CD4-positive, CD25-positive, alpha-beta regulatory T cell (primary cell): Measurements from ENCODE around the gene TRAF5. TPM values are rescaled to one million over a fixed set of nuclear protein-coding genes. Genes with fewer than 3 reads are reported as not detected.
"Not testable (repeated sequence)": the region's sequence is repeated elsewhere in the genome, so short reads cannot be mapped to it uniquely, and the experiment has no call there.

ENCODE experiments used
- ATAC-seq, 2 donors: fragments of 150-1000 bp; cut with Tn5 transposase; one replicate each; pipeline ENCODE4 v1.10.0; 2021; ENCODE audit warnings: low read depth in 2 of 2, moderate number of reproducible peaks in 2 of 2, moderate library complexity in 1 of 2
- DNase-seq, 3 donors: peaks; one replicate each; pipeline versions ENCODE4 v3.0.0 to v3.0.0-alpha.2; 2012 to 2022; ENCODE audit warnings: mixed read lengths in 1 of 3
- H3K27ac ChIP-seq: one replicate; pipeline ENCODE4 v1.7.0; 2013; ENCODE audit warnings: mild to moderate bottlenecking, low read length; ENCODE audit not compliant: insufficient read depth, poor library complexity, severe bottlenecking
- H3K27me3 ChIP-seq: one replicate; pipeline ENCODE4 v1.7.0; 2013; ENCODE audit warnings: low read length; ENCODE audit not compliant: control insufficient read depth, insufficient read depth
- H3K36me3 ChIP-seq: one replicate; pipeline ENCODE4 v1.7.0; 2013; ENCODE audit warnings: mild to moderate bottlenecking, low read length, moderate library complexity; ENCODE audit not compliant: control insufficient read depth, insufficient read depth
- H3K4me1 ChIP-seq: 2 replicates; pipeline ENCODE4 v1.7.0; 2013; ENCODE audit warnings: mild to moderate bottlenecking, low read length; ENCODE audit not compliant: insufficient read depth, control insufficient read depth, poor library complexity, severe bottlenecking
- H3K4me3 ChIP-seq: one replicate; pipeline ENCODE4 v1.7.0; 2013; ENCODE audit warnings: low read depth, mild to moderate bottlenecking, low read length, moderate library complexity
- H3K9me3 ChIP-seq, 2 experiments: 1 replicate in 1 of 2; 2 replicates in 1 of 2; pipeline ENCODE4 v1.7.0; 2013; ENCODE audit warnings: low read length in 2 of 2, mild to moderate bottlenecking in 1 of 2, moderate library complexity in 1 of 2; ENCODE audit not compliant: control insufficient read depth in 2 of 2
- H3K27ac Mint-ChIP-seq, 3 donors: one replicate each; pipeline ENCODE4 v1.8.0; 2020 to 2022; ENCODE audit warnings: mild to moderate bottlenecking in 3 of 3, mixed read lengths in 3 of 3, moderate library complexity in 2 of 3
- H3K27me3 Mint-ChIP-seq: one replicate; pipeline ENCODE4 v1.8.0; 2022; ENCODE audit warnings: mild to moderate bottlenecking, mixed read lengths
- H3K36me3 Mint-ChIP-seq: one replicate; pipeline ENCODE4 v1.8.0; 2020; ENCODE audit warnings: mixed read lengths
- H3K4me1 Mint-ChIP-seq, 4 donors: one replicate each; pipeline ENCODE4 v1.8.0; 2020 to 2022; ENCODE audit warnings: mixed read lengths in 4 of 4, mild to moderate bottlenecking in 1 of 4
- H3K4me3 Mint-ChIP-seq, 4 donors: one replicate each; pipeline ENCODE4 v1.8.0; 2020 to 2022; ENCODE audit warnings: mild to moderate bottlenecking in 4 of 4, mixed read lengths in 4 of 4, moderate library complexity in 3 of 4
- H3K9me3 Mint-ChIP-seq, 7 donors: one replicate each; pipeline ENCODE4 v1.8.0; 2020 to 2022; ENCODE audit warnings: mixed read lengths in 7 of 7, mild to moderate bottlenecking in 3 of 7, moderate library complexity in 2 of 7
- polyA plus RNA-seq, 4 donors: library from polyadenylated mRNA; unstranded; fragments of 300-500 nt; fragmentation: Illumina TruSeq; gene quantifications; one replicate each; pipeline ENCODE4 v1.2.3, GENCODE V29; 2021
- total RNA-seq: library from RNA; stranded (reverse); gene quantifications from one replicate; pipeline ENCODE4 v1.2.3, GENCODE V29; 2022

TRAF5 gene
- total and polyA plus RNA-seq, 5 donors from 2014 or later = 34.4 to 58.3 (median 39.5) TPM

DNA sequence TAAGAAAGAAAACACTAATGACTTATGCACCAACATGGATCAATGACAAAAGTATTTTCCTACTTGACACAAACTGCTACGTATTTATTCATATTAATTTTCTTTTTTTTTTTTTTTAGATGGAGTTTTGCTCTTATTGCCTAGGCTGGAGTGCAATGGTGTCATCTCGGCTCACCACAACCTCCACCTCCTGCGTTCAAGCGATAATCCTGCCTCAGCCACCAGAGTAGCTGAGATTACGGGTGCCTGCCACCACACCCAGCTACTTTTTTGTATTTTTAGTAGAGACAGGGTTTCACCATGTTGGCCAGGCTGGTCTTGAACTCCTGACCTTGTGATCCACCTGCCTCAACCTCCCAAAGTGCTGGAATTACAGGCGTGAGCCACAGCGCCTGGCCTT lies 5.0 kb upstream of the TRAF5 start:
- H3K27me3 ChIP-seq, H3K36me3 ChIP-seq, H3K27me3 Mint-ChIP-seq, H3K9me3 Mint-ChIP-seq, H3K36me3 Mint-ChIP-seq, H3K9me3 ChIP-seq, H3K4me3 ChIP-seq, ATAC-seq, H3K27ac ChIP-seq, H3K4me3 Mint-ChIP-seq, H3K27ac Mint-ChIP-seq, DNase-seq: not testable (repeated sequence)
- H3K4me1 Mint-ChIP-seq = peaks cover 16 to 42% (median 25%) of the 10 kb centered on the region in 4 donors
- H3K4me1 ChIP-seq = peaks cover 11% of the 10 kb centered on the region

GRCh38 chr1:211323156-211324063 lies 3.2 kb upstream of the TRAF5 start:
- ATAC-seq (peak; percentile 78 to 80), DNase-seq (peak; percentile 47 to 85 (median 74))
- Mint-ChIP-seq H3K27ac (peak overlapping the region in 1 of 3 donors; percentile 10), H3K4me1 (peaks cover 14 to 52% (median 32%) of the 10 kb centered on the region in 4 donors), H3K36me3 (peaks cover 4% of the 10 kb centered on the region), H3K27me3 (peaks cover 6% of the 10 kb centered on the region), H3K4me3 (peak overlapping the region in 2 of 4 donors; percentile 27 to 95), H3K9me3 (no peaks in the 10 kb centered on the region)
- Histone ChIP-seq H3K4me1 (peaks cover 23% of the 10 kb centered on the region), H3K4me3 (no peak overlapping the region), H3K27me3 (no peaks in the 10 kb centered on the region), H3K27ac (no peak overlapping the region), H3K9me3 (no peaks in the 10 kb centered on the region), H3K36me3 (no peaks in the 10 kb centered on the region)

DNA sequence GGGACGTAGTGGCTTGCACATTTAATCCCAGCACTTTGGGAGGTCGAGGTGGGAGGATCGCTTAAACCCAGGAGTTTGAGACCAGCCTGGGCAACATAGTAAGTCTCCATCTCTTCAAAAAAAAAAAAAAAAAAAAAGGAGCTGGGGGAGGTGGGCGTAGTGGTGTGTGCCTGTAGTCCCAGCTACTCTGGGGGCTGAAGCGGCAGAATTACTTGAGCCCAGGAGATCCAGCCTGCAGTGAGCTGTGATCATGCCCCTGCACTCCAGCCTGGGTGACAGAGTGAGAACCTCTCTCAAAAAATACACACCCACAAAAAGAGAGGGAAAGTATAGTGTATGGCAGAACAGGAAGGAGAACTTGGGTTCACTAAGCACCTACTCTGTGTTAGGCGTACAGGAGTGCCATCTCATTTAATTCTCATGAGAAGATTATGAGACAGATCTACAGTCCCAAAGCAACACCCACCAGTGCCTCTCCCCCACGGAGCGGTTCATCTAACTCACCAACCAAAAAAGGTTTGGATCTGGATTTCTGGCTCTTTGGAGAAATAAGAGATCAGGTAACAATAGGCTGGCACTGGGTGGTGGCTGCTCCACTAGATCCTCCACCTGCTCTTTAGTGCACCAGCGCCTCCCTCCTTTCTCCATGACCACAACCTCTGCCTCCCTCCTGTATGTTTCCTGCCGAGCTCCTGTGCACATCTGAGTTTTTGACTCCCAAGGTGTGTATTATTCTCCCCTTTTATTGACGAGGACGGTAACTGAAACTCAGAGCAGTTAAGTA lies 1.4 kb upstream of the TRAF5 start:
- H3K4me1 Mint-ChIP-seq = peaks cover 24 to 65% (median 49%) of the 10 kb centered on the region in 4 donors

GRCh38 chr1:211326140-211326527 lies 499 bp upstream of the TRAF5 start:
- Histone ChIP-seq H3K9me3 (no peaks in the 10 kb centered on the region), H3K36me3 (peaks cover 2% of the 10 kb centered on the region), H3K4me1 (peaks cover 50% of the 10 kb centered on the region), H3K4me3 (peak overlapping the region; percentile 83), H3K27me3 (no peaks in the 10 kb centered on the region), H3K27ac (peak overlapping the region; percentile 70)
- Mint-ChIP-seq H3K4me3 (peak overlapping the region; percentile 95 to 97 (median 96)), H3K36me3 (peaks cover 12% of the 10 kb centered on the region), H3K27me3 (no peaks in the 10 kb centered on the region), H3K9me3 (no peaks in the 10 kb centered on the region), H3K4me1 (peaks cover 31 to 70% (median 55%) of the 10 kb centered on the region in 4 donors), H3K27ac (peak overlapping the region; percentile 95 to 99 (median 98))
- ATAC-seq = no peak
- no peak for DNase-seq

More for the DNA sequence above, 1.4 kb upstream of the TRAF5 start:
- no peak overlapping the region for H3K27ac ChIP-seq
- ATAC-seq (no peak), DNase-seq (no peak)
- Mint-ChIP-seq H3K27ac (peak overlapping the region; percentile 95 to 99 (median 98)), H3K36me3 (peaks cover 11% of the 10 kb centered on the region), H3K4me3 (peak overlapping the region; percentile 95 to 97 (median 96)), H3K9me3 (no peaks in the 10 kb centered on the region), H3K27me3 (peaks cover 3% of the 10 kb centered on the region)
- H3K4me3 ChIP-seq = no peak overlapping the region
- H3K27me3 ChIP-seq = no peaks in the 10 kb centered on the region
- no peaks in the 10 kb centered on the region for H3K9me3 ChIP-seq
- peaks cover 40% of the 10 kb centered on the region for H3K4me1 ChIP-seq
- H3K36me3 ChIP-seq = no peaks in the 10 kb centered on the region

DNA sequence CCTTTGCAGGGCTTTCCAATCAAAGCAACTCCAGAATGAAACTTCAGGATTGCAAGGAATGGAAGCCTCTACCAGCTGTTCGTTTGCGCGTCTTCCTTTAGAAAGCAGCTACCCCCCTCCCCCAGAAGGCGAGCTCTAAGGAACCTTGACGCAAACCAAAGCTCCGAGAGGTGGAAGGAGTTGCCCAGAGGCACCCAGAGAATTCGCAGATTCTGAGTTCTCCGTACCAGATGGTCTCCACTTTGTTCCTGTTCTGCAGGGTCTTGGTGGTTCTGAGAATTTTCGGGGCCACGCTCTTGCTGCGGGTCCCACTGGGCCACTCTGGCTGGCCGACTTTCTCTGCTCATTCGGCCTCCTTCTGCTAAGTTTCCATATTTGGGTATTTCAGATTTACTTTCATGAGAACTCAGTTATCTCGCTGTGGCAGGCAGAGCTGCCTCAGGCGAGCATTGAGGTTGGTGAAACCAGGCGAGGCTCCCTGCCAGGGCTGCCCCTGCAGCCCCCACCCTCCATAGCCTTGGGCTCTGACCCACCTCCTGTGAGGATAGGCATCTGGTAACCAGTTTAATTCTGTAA lies 801 bp downstream of the TRAF5 start:
- Histone ChIP-seq H3K36me3 (peaks cover 2% of the 10 kb centered on the region), H3K27ac (peak overlapping the region; percentile 83), H3K9me3 (no peaks in the 10 kb centered on the region), H3K4me3 (peak overlapping the region; percentile 91), H3K4me1 (peaks cover 63% of the 10 kb centered on the region), H3K27me3 (no peaks in the 10 kb centered on the region)
- H3K27ac Mint-ChIP-seq = peak overlapping the region; percentile 90 to 100 (median 95)
- H3K4me1 Mint-ChIP-seq = peaks cover 34 to 77% (median 62%) of the 10 kb centered on the region in 4 donors
- DNase-seq (peak in 2 of 3 donors; percentile 43 to 75), ATAC-seq (peak; percentile 29 to 40)
- peak overlapping the region; percentile 95 to 97 (median 96) for H3K4me3 Mint-ChIP-seq
- H3K36me3 Mint-ChIP-seq = peaks cover 12% of the 10 kb centered on the region
- no peaks in the 10 kb centered on the region for H3K27me3 Mint-ChIP-seq
- no peaks in the 10 kb centered on the region for H3K9me3 Mint-ChIP-seq

DNA sequence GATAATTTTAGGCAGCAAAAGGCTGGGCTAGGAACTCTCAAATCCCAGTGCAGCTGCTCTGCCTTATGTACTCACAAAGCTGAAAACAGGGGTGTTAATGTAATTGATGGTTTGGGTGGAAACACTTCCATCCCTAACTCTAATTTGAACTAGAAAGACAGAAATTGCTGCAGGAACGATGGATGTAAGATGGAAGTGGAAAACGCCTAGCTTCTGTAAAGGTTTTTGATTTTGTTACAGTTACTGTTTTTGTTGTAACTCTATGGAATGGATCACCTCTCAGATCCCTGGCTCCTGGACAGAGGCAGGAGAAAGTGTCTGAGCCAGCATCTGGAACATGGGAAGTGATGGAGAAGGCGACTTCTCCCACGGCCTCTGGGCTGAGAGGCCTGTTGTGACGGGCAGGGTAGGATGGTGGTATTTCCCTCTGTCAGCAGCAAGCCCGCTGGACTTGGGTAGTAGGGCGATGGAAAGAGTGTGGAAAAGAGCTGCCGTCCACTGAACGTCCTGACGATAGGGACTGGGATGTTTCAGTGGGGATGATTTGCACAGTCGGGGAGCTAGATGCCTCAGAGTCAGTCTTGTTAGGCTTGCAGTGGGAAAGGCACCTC lies 1.6 kb downstream of the TRAF5 start:
- peaks cover 12% of the 10 kb centered on the region for H3K36me3 Mint-ChIP-seq
- peaks cover 40 to 84% (median 67%) of the 10 kb centered on the region in 4 donors for H3K4me1 Mint-ChIP-seq
- Histone ChIP-seq H3K9me3 (no peaks in the 10 kb centered on the region), H3K4me3 (peak overlapping the region; percentile 91), H3K4me1 (peaks cover 69% of the 10 kb centered on the region), H3K27ac (peak overlapping the region; percentile 83), H3K27me3 (no peaks in the 10 kb centered on the region), H3K36me3 (peaks cover 2% of the 10 kb centered on the region)
- H3K9me3 Mint-ChIP-seq = no peaks in the 10 kb centered on the region
- ATAC-seq (no peak), DNase-seq (no peak)
- H3K27me3 Mint-ChIP-seq = no peaks in the 10 kb centered on the region
- H3K27ac Mint-ChIP-seq = peak overlapping the region; percentile 90 to 100 (median 95)
- peak overlapping the region; percentile 95 to 97 (median 96) for H3K4me3 Mint-ChIP-seq

DNA sequence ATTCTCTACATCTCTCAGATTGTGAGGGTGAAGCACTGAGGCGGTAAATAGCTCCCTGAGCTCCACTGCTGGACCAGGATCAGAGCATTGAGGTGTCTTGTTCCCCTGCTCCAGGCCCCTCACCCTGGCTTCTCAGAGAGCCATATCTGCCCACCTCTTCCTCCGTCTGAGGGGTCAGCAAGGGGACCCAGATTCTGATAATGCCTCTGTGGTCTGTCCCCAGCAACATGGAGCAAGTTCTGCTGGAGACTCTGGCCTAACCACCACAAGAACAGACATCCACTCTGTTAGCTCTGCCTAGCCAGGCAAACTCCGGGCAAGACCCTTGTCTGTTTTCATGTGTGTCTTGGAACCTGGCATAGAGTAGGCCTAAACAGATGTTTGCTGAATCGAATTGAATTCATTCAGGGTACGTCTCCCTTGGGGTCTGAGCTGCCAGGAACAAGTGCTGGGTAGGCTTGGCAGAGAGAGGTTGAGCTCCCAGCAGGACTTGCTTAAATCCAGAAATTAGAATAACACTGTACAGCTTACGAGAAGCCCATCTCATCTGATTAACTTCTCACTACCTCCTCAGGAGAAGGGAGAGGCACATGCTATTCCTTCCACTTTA lies 2.3 kb downstream of the TRAF5 start:
- H3K9me3 ChIP-seq = no peaks in the 10 kb centered on the region
- Mint-ChIP-seq H3K27ac (peak overlapping the region; percentile 90 to 100 (median 95)), H3K4me1 (peaks cover 40 to 86% (median 67%) of the 10 kb centered on the region in 4 donors), H3K4me3 (peak overlapping the region; percentile 95 to 97 (median 96)), H3K27me3 (no peaks in the 10 kb centered on the region), H3K36me3 (peaks cover 12% of the 10 kb centered on the region), H3K9me3 (no peaks in the 10 kb centered on the region)
- peak overlapping the region; percentile 83 for H3K27ac ChIP-seq
- peaks cover 73% of the 10 kb centered on the region for H3K4me1 ChIP-seq
- no peak for ATAC-seq
- H3K27me3 ChIP-seq = no peaks in the 10 kb centered on the region
- DNase-seq = no peak
- peak overlapping the region; percentile 91 for H3K4me3 ChIP-seq
- peaks cover 2% of the 10 kb centered on the region for H3K36me3 ChIP-seq
